Ovary (tissue), 9 donors: Measurements from ENCODE around the gene LMF1. TPM values are rescaled to one million over a fixed set of nuclear protein-coding genes. Genes with fewer than 3 reads are reported as not detected.

Experiments used
- DNase-seq, 5 donors: peaks; one replicate each; pipeline ENCODE4 v3.0.0-alpha.2; 2019 to 2020
- H3K27ac ChIP-seq, 2 donors: fragments of 200-600 bp; one replicate each; pipeline versions ENCODE4 v1.5.1 to v1.8.0; 2019 to 2022
- H3K27me3 ChIP-seq: fragments of 200-600 bp; one replicate; pipeline ENCODE4 v1.8.0; 2022
- H3K36me3 ChIP-seq: fragments of 200-600 bp; sonication (generic); one replicate; pipeline ENCODE4 v1.5.1; 2019
- H3K4me1 ChIP-seq: one replicate; pipeline ENCODE4 v1.8.1; 2013; ENCODE audit warnings: mild to moderate bottlenecking, moderate library complexity; ENCODE audit not compliant: insufficient read depth
- H3K4me3 ChIP-seq: fragments of 200-600 bp; sonication (generic); one replicate; pipeline ENCODE4 v1.5.1; 2017
- H3K9me3 ChIP-seq, 2 donors: fragments of 200-600 bp in 1 of 2; sonication (generic) in 1 of 2; one replicate each; pipeline versions ENCODE4 v1.5.1 to v1.8.1; 2013 to 2019; ENCODE audit warnings: mild to moderate bottlenecking in 1 of 2, moderate library complexity in 1 of 2
- CTCF ChIP-seq, 3 donors: fragments of 450-650 bp in 2 of 3; fragments of 200-600 bp in 1 of 3; IDR thresholded peaks; one replicate each; pipeline versions ENCODE4 v1.5.1 to v1.8.0; 2016 to 2022; ENCODE audit warnings: antibody characterized with exemption in 3 of 3, mild to moderate bottlenecking in 1 of 3
- EP300 ChIP-seq: sonication (generic); formaldehyde crosslinking; IDR thresholded peaks from one replicate; pipeline ENCODE4 v1.6.1; 2017; ENCODE audit warnings: antibody characterized with exemption
- POLR2A ChIP-seq: fragments of 450-650 bp; IDR thresholded peaks from one replicate; pipeline ENCODE4 v1.6.1; 2017; ENCODE audit warnings: antibody characterized with exemption, mild to moderate bottlenecking, moderate library complexity
- WGBS, 3 donors: extraction: QIAGEN DNeasy Blood & Tissue Kit in 1 of 3; methylation state at CpG; one replicate each; pipeline versions ENCODE4 v1.1.5 to v1.1.7; 2013 to 2017; 5-methylcytosine and 5-hydroxymethylcytosine counted together
- intact Hi-C, 4 donors: fragments of 100-400 bp; cut with DNase I; formaldehyde crosslinking; loops; one replicate each; pipeline versions ENCODE4 v1.11.0 to v1.15.1; 2022 to 2023
- polyA plus RNA-seq, 2 donors: library from polyadenylated mRNA; stranded (reverse); fragments of 200-250 nt in 1 of 2; fragments of 350-450 nt in 1 of 2; fragmentation: Illumina TruSeq in 1 of 2; extraction: RNeasy Lipid Tissue Mini Kit (QIAGEN cat#74804) in 1 of 2; gene quantifications; one replicate each; pipeline ENCODE4 v1.2.3, GENCODE V29; 2013 to 2014
- total RNA-seq, 7 donors: library from RNA; depleted of rRNA in 2 of 7; stranded (reverse); fragments of >200 nt in 2 of 7; fragmentation: NEBNext Ultra II Directional in 3 of 7; extraction: Animal tissue kit (Norgen Biotek cat#: 25700) in 3 of 7; gene quantifications; one replicate each; pipeline versions ENCODE4 v1.1.0 to v1.2.4, GENCODE V29; 2016 to 2023
- donor health status: DM: no; HTN: no; CAD: no; lungs with moderate emphysema.
- donor health status: DM: no; HTN: no; CAD: no.
- donor health status: Bipolar disorder and iron deficiency.
- donor health status: DM: yes; HTN: yes; CAD: no.
- donor health status: DM: no; HTN: no; CAD: no.
- donor health status: DM: yes; HTN: yes; CAD: no.

Gene LMF1
- total and polyA plus RNA-seq, 9 donors = 7.8 to 31.9 (median 23.6) TPM

- Histone ChIP-seq H3K9me3 (peaks cover 0 to 14% of the 10 kb centered on the region in 2 donors), H3K4me1 (peaks cover 2% of the 10 kb centered on the region), H3K36me3 (no peaks in the 10 kb centered on the region), H3K4me3 (no peak overlapping the region), H3K27me3 (no peaks in the 10 kb centered on the region), H3K27ac (no peak overlapping the region)
- intact Hi-C loops = no loop called here
- WGBS, 3 donors = 87 to 90% (median 89%) methylated on average over 43 of the region's 43 CpGs
- no peak for TF ChIP-seq EP300
- no peak for TF ChIP-seq CTCF (IDR thresholded peaks at IDR 0.05)
- no peak for TF ChIP-seq POLR2A
- DNase-seq = no peak
Measured at GRCh38 chr16:830107-830870, 140.5 kb downstream of the LMF1 start.

- DNase-seq = no peak
Measured at GRCh38 chr16:828891-829290, 141.9 kb downstream of the LMF1 start.

GRCh38 chr16:827513-827912 is 143.3 kb downstream of the LMF1 start:
- Histone ChIP-seq H3K27ac (no peak overlapping the region), H3K4me1 (peaks cover 10% of the 10 kb centered on the region), H3K27me3 (no peaks in the 10 kb centered on the region), H3K4me3 (no peak overlapping the region), H3K36me3 (no peaks in the 10 kb centered on the region), H3K9me3 (no peaks in the 10 kb centered on the region)
- TF ChIP-seq EP300 (no peak), CTCF (IDR thresholded peaks at IDR 0.05) (no peak), POLR2A (no peak)
- 92 to 95% (median 93%) methylated on average over 24 of the region's 24 CpGs for WGBS, 3 donors
- intact Hi-C loops = no loop called here
- DNase-seq = no peak

More at GRCh38 chr16:828891-829290, 141.9 kb downstream of the LMF1 start:
- intact Hi-C loops = no loop called here
- WGBS, 3 donors = 86 to 87% (median 87%) methylated on average over 16 to 17 of the region's 17 CpGs
- Histone ChIP-seq H3K27ac (no peak overlapping the region), H3K4me1 (peaks cover 10% of the 10 kb centered on the region), H3K4me3 (no peak overlapping the region), H3K36me3 (no peaks in the 10 kb centered on the region), H3K27me3 (no peaks in the 10 kb centered on the region), H3K9me3 (peaks cover 0 to 7% of the 10 kb centered on the region in 2 donors)
- no peak for TF ChIP-seq POLR2A
- TF ChIP-seq CTCF (IDR thresholded peaks at IDR 0.05) = no peak
- TF ChIP-seq EP300 = no peak

- no peak for TF ChIP-seq POLR2A
- no peak for TF ChIP-seq CTCF (IDR thresholded peaks at IDR 0.05)
- TF ChIP-seq EP300 = no peak
- H3K27me3 ChIP-seq = no peaks in the 10 kb centered on the region
- H3K27ac ChIP-seq = peak overlapping the region in 1 of 2 donors; percentile 68
- WGBS, 3 donors = 3 to 10% (median 5%) methylated on average over 35 to 36 of the region's 36 CpGs
- no peaks in the 10 kb centered on the region for H3K36me3 ChIP-seq
- peaks cover 10% of the 10 kb centered on the region for H3K4me1 ChIP-seq
- H3K9me3 ChIP-seq = no peaks in the 10 kb centered on the region
- H3K4me3 ChIP-seq = no peak overlapping the region
- intact Hi-C loops = no loop called here
- DNase-seq = peak; percentile 76 to 90 (median 86)
Measured at GRCh38 chr16:825341-826061, 145.3 kb downstream of the LMF1 start.
